HepG2 (cell line): ENCODE measurements around the gene OSTF1. TPM values are rescaled to one million over a fixed set of nuclear protein-coding genes. Genes with fewer than 3 reads are reported as not detected.

Experiments
- ARID4A ChIP-seq: sonication (generic); formaldehyde crosslinking; IDR thresholded peaks from 2 replicates; pipeline ENCODE4 v1.5.0; 2020; ENCODE audit warnings: mild to moderate bottlenecking, missing genetic modification reagents, borderline replicate concordance
- ASH2L ChIP-seq: fragments of 300-600, 200-600 bp; sonication (generic); IDR thresholded peaks from 2 replicates; pipeline ENCODE4 v1.7.0; 2017; ENCODE audit warnings: low read depth, mild to moderate bottlenecking, moderate library complexity, mixed read lengths, low read length; ENCODE audit not compliant: insufficient read length
- ATF1 ChIP-seq: IDR thresholded peaks from 2 replicates; pipeline ENCODE4 v1.6.1; 2016; ENCODE audit warnings: mild to moderate bottlenecking, control low read depth
- EHMT2 ChIP-seq: fragments of 200-600 bp; sonication (generic); IDR thresholded peaks from 2 replicates; pipeline ENCODE4 v1.7.0; 2017; ENCODE audit warnings: antibody characterized with exemption, low read depth, low read length, borderline replicate concordance
- HDAC1 ChIP-seq: sonication (generic); formaldehyde crosslinking; IDR thresholded peaks from 2 replicates; pipeline ENCODE4 v1.5.1; 2020; ENCODE audit warnings: mild to moderate bottlenecking, missing genetic modification reagents
- HOXA9 ChIP-seq: sonication (generic); formaldehyde crosslinking; IDR thresholded peaks from 2 replicates; pipeline ENCODE4 v1.8.1; 2022; ENCODE audit warnings: missing genetic modification reagents, mild to moderate bottlenecking, moderate library complexity, borderline replicate concordance
- KLF16 ChIP-seq, 2 experiments: sonication (generic) in 1 of 2; formaldehyde crosslinking in 1 of 2; IDR thresholded peaks; 2 replicates each; pipeline versions ENCODE4 v1.6.1 to v1.8.0; 2016 to 2023; ENCODE audit warnings: missing genetic modification reagents in 2 of 2, missing compliant biosample characterization in 1 of 2
- KLF6 ChIP-seq: IDR thresholded peaks from 2 replicates; pipeline ENCODE4 v1.8.0; 2016; ENCODE audit warnings: missing biosample characterization, missing genetic modification reagents
- KMT2B ChIP-seq: IDR thresholded peaks from 2 replicates; pipeline ENCODE4 v1.6.1; 2016; ENCODE audit warnings: missing genetic modification reagents, missing compliant biosample characterization
- PLSCR1 ChIP-seq: sonication (generic); formaldehyde crosslinking; IDR thresholded peaks from 2 replicates; pipeline ENCODE4 v1.5.0; 2020; ENCODE audit warnings: missing genetic modification reagents, mild to moderate bottlenecking, borderline replicate concordance
- SAP130 ChIP-seq: IDR thresholded peaks from 2 replicates; pipeline ENCODE4 v1.6.1; 2016; ENCODE audit warnings: low read depth
- SKIL ChIP-seq: sonication (generic); formaldehyde crosslinking; IDR thresholded peaks from 2 replicates; pipeline ENCODE4 v1.8.0; 2022; ENCODE audit warnings: missing genetic modification reagents, mild to moderate bottlenecking, moderate library complexity, borderline replicate concordance
- SMAD9 ChIP-seq: sonication (generic); formaldehyde crosslinking; IDR thresholded peaks from 2 replicates; pipeline ENCODE4 v1.5.1; 2020; ENCODE audit warnings: mild to moderate bottlenecking, missing genetic modification reagents
- SMARCE1 ChIP-seq: fragments of 450-650 bp; IDR thresholded peaks from 2 replicates; pipeline ENCODE4 v1.6.1; 2017; ENCODE audit warnings: borderline replicate concordance
- TAF15 ChIP-seq: fragments of 200-400 bp; formaldehyde crosslinking; IDR thresholded peaks from one replicate; pipeline ENCODE4 v1.6.1; 2018; ENCODE audit warnings: mild to moderate bottlenecking, low read depth, low read length; ENCODE audit not compliant: poor library complexity, severe bottlenecking
- TBX2 ChIP-seq: sonication (generic); formaldehyde crosslinking; IDR thresholded peaks from 2 replicates; pipeline ENCODE4 v1.5.0; 2020; ENCODE audit warnings: missing genetic modification reagents, mild to moderate bottlenecking, borderline replicate concordance
- ZBTB20 ChIP-seq: sonication (generic); formaldehyde crosslinking; IDR thresholded peaks from 2 replicates; pipeline ENCODE4 v1.8.1; 2023; ENCODE audit warnings: missing genetic modification reagents, low read depth, mild to moderate bottlenecking, borderline replicate concordance
- ZFP1 ChIP-seq: IDR thresholded peaks from 2 replicates; pipeline ENCODE4 v1.6.1; 2016
- ZKSCAN5 ChIP-seq: sonication (generic); formaldehyde crosslinking; IDR thresholded peaks from 2 replicates; pipeline ENCODE4 v1.5.1; 2020; ENCODE audit warnings: mild to moderate bottlenecking, missing genetic modification reagents
- ZNF543 ChIP-seq: sonication (generic); formaldehyde crosslinking; IDR thresholded peaks from 2 replicates; pipeline ENCODE4 v1.4.0; 2020; ENCODE audit warnings: mild to moderate bottlenecking, missing genetic modification reagents
- ZNF746 ChIP-seq: sonication (generic); formaldehyde crosslinking; IDR thresholded peaks from 2 replicates; pipeline ENCODE4 v1.8.0; 2022; ENCODE audit warnings: mild to moderate bottlenecking, missing genetic modification reagents
- ZNF781 ChIP-seq: sonication (generic); formaldehyde crosslinking; IDR thresholded peaks from 2 replicates; pipeline ENCODE4 v1.5.1; 2020; ENCODE audit warnings: borderline replicate concordance, mild to moderate bottlenecking, missing genetic modification reagents; ENCODE audit errors: not compliant biosample characterization
- ZNF879 ChIP-seq: sonication (generic); formaldehyde crosslinking; IDR thresholded peaks from 2 replicates; pipeline ENCODE4 v1.8.1; 2023; ENCODE audit warnings: missing genetic modification reagents
- polyA plus RNA-seq, 8 experiments: library from polyadenylated mRNA; depleted of rRNA in 3 of 8; stranded (reverse) in 7 of 8; unstranded in 1 of 8; fragments of >200 nt; fragmentation: Illumina TruSeq in 4 of 8; extraction: Trizol in 4 of 8; gene quantifications; 2 replicates each; pipeline versions ENCODE4 v1.2.1 to v1.2.3, GENCODE V29; 2011 to 2016; ENCODE audit warnings: low read depth in 4 of 8, missing spikeins in 1 of 8, mixed read lengths in 1 of 8; ENCODE audit not compliant: insufficient read depth in 1 of 8
- total RNA-seq, 5 experiments: library from RNA; depleted of rRNA; stranded (reverse); fragments of >200 nt; fragmentation: Illumina TruSeq; extraction: Trizol; gene quantifications; 2 replicates each; pipeline ENCODE4 v1.2.3, GENCODE V29; 2016; ENCODE audit warnings: low read depth in 1 of 5

The OSTF1 gene
- total and polyA plus RNA-seq, 2 of the 13 experiments (the other 11 are each of a cell fraction or from before 2014, with no cell fraction given), result 16.8 to 39.0 TPM

- TF ChIP-seq SMAD9, result no peak
- peak; percentile 53 for TF ChIP-seq HDAC1 (CRISPR knock-in tag)
- TF ChIP-seq ASH2L, result peak; percentile 50
- TF ChIP-seq ZNF879 (CRISPR knock-in tag), result no peak
- TF ChIP-seq KLF16 (CRISPR knock-in tag; IDR thresholded peaks at IDR 0.05), result peak in 1 of 2 experiments; percentile 7; a peak in 1 of 4 replicates
- no peak; the same call in 1 of the 2 replicates for TF ChIP-seq KMT2B (CRISPR knock-in tag)
- no peak for TF ChIP-seq SMARCE1
- TF ChIP-seq PLSCR1 (CRISPR knock-in tag), result no peak
- no peak for TF ChIP-seq KLF6 (CRISPR knock-in tag)
- no peak for TF ChIP-seq ATF1
- no peak for TF ChIP-seq TBX2 (CRISPR knock-in tag)
- no peak for TF ChIP-seq ZFP1
- peak; percentile 69; the same call in 1 of the 2 replicates for TF ChIP-seq ARID4A (CRISPR knock-in tag)
- TF ChIP-seq SAP130 (CRISPR knock-in tag), result peak; percentile 52
- no peak for TF ChIP-seq TAF15
- TF ChIP-seq EHMT2, result no peak
- 0 out of 2 replicates have a peak, but pooled peaks have one; percentile 9 for TF ChIP-seq SKIL (CRISPR knock-in tag)
- TF ChIP-seq ZKSCAN5 (CRISPR knock-in tag), result no peak
- TF ChIP-seq ZNF543 (CRISPR knock-in tag), result no peak
- TF ChIP-seq ZNF746 (CRISPR knock-in tag), result no peak
- no peak for TF ChIP-seq ZNF781 (CRISPR knock-in tag)
- no peak for TF ChIP-seq HOXA9 (CRISPR knock-in tag)
- TF ChIP-seq ZBTB20 (CRISPR knock-in tag), result no peak
These were observed at the start of gene OSTF1, which contains the start of gene NMRK1 (continued) for GRCh38 chr9:75087824-75088645.
